SK-N-SH treated with all-trans-retinoic acid at 6 μM for 48 hours (cell line): Measurements from ENCODE around the gene ECE2.

Experiments used
- ATAC-seq: fragments of 200-7000 bp; cut with Tn5 transposase; 3 replicates; pipeline ENCODE4 v1.9.1; 2020; ENCODE audit warnings: mild to moderate bottlenecking, moderate library complexity
- ARNTL ChIP-seq: fragments of 450-650 bp; formaldehyde crosslinking; IDR thresholded peaks from 2 replicates; pipeline ENCODE4 v1.5.0; 2020; ENCODE audit warnings: low read depth, mild to moderate bottlenecking, moderate library complexity, borderline replicate concordance
- BACH2 ChIP-seq: fragments of 250-450 bp; sonication (Bioruptor Pico); IDR thresholded peaks from 2 replicates; pipeline ENCODE4 v1.9.0; 2021; ENCODE audit warnings: mild to moderate bottlenecking, borderline replicate concordance
- ESRRG ChIP-seq: fragments of 250-450 bp; sonication (Bioruptor Pico); IDR thresholded peaks from 2 replicates; pipeline ENCODE4 v1.6.1; 2021; ENCODE audit warnings: mild to moderate bottlenecking
- GLIS3 ChIP-seq: fragments of 250-450 bp; sonication (Bioruptor Pico); IDR thresholded peaks from 2 replicates; pipeline ENCODE4 v1.5.0; 2020; ENCODE audit warnings: mild to moderate bottlenecking, moderate library complexity
- ISL1 ChIP-seq: fragments of 250-450 bp; sonication (Bioruptor Pico); IDR thresholded peaks from 2 replicates; pipeline ENCODE4 v2.1.2; 2022; ENCODE audit warnings: mild to moderate bottlenecking, moderate library complexity
- PPARA ChIP-seq: fragments of 250-450 bp; sonication (Bioruptor Pico); IDR thresholded peaks from 2 replicates; pipeline ENCODE4 v1.5.0; 2020; ENCODE audit warnings: mild to moderate bottlenecking, borderline replicate concordance
- RARB ChIP-seq: fragments of 250-450 bp; sonication (Bioruptor Pico); IDR thresholded peaks from 2 replicates; pipeline ENCODE4 v1.8.0; 2021; ENCODE audit warnings: mild to moderate bottlenecking, moderate library complexity
- SNAI2 ChIP-seq: fragments of 250-450 bp; sonication (Bioruptor Pico); IDR thresholded peaks from 2 replicates; pipeline ENCODE4 v1.5.0; 2020; ENCODE audit warnings: mild to moderate bottlenecking, moderate library complexity
- TCF4 ChIP-seq: fragments of 250-450 bp; sonication (Bioruptor Pico); IDR thresholded peaks from 2 replicates; pipeline ENCODE4 v1.8.0; 2021; ENCODE audit warnings: mild to moderate bottlenecking, moderate library complexity, borderline replicate concordance
- TOX ChIP-seq: fragments of 250-450 bp; sonication (Bioruptor Pico); IDR thresholded peaks from 2 replicates; pipeline ENCODE4 v1.8.0; 2021; ENCODE audit warnings: mild to moderate bottlenecking, moderate library complexity, borderline replicate concordance
- ZC3H10 ChIP-seq: fragments of 250-450 bp; sonication (Bioruptor Pico); IDR thresholded peaks from 2 replicates; pipeline ENCODE4 v1.5.1; 2021; ENCODE audit warnings: mild to moderate bottlenecking, moderate library complexity
- ZFP3 ChIP-seq: fragments of 250-450 bp; sonication (Bioruptor Pico); IDR thresholded peaks from 2 replicates; pipeline ENCODE4 v1.5.0; 2020; ENCODE audit warnings: mild to moderate bottlenecking, moderate library complexity
- ZFP30 ChIP-seq: fragments of 450-650 bp; formaldehyde crosslinking; IDR thresholded peaks from 2 replicates; pipeline ENCODE4 v1.5.0; 2022; ENCODE audit warnings: mild to moderate bottlenecking, moderate library complexity
- ZNF565 ChIP-seq: fragments of 450-650 bp; formaldehyde crosslinking; conservative IDR thresholded peaks from 2 replicates; pipeline ENCODE4 v1.5.0; 2020; ENCODE audit warnings: low read depth, mild to moderate bottlenecking, moderate library complexity
- ZNF70 ChIP-seq: fragments of 450-650 bp; formaldehyde crosslinking; IDR thresholded peaks from 2 replicates; pipeline ENCODE4 v1.5.0; 2020; ENCODE audit warnings: mild to moderate bottlenecking, moderate library complexity
- TF ChIP-seq, protein P1 (sequence below): fragments of 250-450 bp; sonication (Bioruptor Pico); IDR thresholded peaks from 2 replicates; pipeline ENCODE4 v1.5.1; 2021; ENCODE audit warnings: mild to moderate bottlenecking, moderate library complexity
- TF ChIP-seq, protein P2 (sequence below): fragments of 250-450 bp; sonication (Bioruptor Pico); IDR thresholded peaks from 2 replicates; pipeline ENCODE4 v1.8.0; 2021; ENCODE audit warnings: low read depth, mild to moderate bottlenecking, moderate library complexity, borderline replicate concordance
- TF ChIP-seq, protein P3 (sequence below): fragments of 250-450 bp; sonication (Bioruptor Pico); IDR thresholded peaks from 2 replicates; pipeline ENCODE4 v1.5.0; 2020; ENCODE audit warnings: mild to moderate bottlenecking, moderate library complexity
- TF ChIP-seq, protein P4 (sequence below): fragments of 250-450 bp; sonication (Bioruptor Pico); IDR thresholded peaks from 2 replicates; pipeline ENCODE4 v1.5.1; 2020; ENCODE audit warnings: low read depth, mild to moderate bottlenecking, moderate library complexity

ECE2 gene

DNA sequence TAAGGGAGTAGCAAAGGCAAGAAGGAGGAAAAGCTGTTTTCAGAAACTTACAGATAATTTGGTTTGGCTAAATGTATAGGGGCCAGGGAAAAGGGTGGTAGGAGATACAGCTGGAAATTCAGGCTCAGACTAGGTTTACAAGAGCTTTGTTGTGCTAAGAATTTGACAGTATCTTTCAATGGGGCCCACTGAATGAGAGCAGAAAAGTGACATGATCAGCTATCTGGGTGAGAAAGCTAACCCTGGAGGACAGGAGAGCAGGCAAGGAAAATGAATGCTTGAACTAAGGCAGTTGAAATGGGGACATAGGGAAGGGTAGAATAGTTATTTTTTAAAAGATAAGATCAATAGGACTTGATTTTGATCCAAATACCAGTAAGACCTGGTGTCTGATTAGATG, 35.8 kb downstream of the ECE2 start:
- ATAC-seq: no peak
- TF ChIP-seq, protein P1, sequence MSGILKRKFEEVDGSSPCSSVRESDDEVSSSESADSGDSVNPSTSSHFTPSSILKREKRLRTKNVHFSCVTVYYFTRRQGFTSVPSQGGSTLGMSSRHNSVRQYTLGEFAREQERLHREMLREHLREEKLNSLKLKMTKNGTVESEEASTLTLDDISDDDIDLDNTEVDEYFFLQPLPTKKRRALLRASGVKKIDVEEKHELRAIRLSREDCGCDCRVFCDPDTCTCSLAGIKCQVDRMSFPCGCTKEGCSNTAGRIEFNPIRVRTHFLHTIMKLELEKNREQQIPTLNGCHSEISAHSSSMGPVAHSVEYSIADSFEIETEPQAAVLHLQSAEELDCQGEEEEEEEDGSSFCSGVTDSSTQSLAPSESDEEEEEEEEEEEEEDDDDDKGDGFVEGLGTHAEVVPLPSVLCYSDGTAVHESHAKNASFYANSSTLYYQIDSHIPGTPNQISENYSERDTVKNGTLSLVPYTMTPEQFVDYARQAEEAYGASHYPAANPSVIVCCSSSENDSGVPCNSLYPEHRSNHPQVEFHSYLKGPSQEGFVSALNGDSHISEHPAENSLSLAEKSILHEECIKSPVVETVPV (CRISPR knock-in tag): no peak
- TF ChIP-seq TOX (CRISPR knock-in tag) (no peak), ZNF70 (no peak), GLIS3 (CRISPR knock-in tag) (no peak), BACH2 (CRISPR knock-in tag) (no peak), ZNF565 (CRISPR knock-in tag) (no peak), ARNTL (CRISPR knock-in tag) (no peak), ZFP30 (CRISPR knock-in tag) (no peak), PPARA (no peak), SNAI2 (CRISPR knock-in tag) (no peak)
- TF ChIP-seq, protein P2, sequence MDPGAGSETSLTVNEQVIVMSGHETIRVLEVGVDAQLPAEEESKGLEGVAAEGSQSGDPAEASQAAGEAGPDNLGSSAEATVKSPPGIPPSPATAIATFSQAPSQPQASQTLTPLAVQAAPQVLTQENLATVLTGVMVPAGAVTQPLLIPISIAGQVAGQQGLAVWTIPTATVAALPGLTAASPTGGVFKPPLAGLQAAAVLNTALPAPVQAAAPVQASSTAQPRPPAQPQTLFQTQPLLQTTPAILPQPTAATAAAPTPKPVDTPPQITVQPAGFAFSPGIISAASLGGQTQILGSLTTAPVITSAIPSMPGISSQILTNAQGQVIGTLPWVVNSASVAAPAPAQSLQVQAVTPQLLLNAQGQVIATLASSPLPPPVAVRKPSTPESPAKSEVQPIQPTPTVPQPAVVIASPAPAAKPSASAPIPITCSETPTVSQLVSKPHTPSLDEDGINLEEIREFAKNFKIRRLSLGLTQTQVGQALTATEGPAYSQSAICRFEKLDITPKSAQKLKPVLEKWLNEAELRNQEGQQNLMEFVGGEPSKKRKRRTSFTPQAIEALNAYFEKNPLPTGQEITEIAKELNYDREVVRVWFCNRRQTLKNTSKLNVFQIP: no peak
- TF ChIP-seq, protein P3, sequence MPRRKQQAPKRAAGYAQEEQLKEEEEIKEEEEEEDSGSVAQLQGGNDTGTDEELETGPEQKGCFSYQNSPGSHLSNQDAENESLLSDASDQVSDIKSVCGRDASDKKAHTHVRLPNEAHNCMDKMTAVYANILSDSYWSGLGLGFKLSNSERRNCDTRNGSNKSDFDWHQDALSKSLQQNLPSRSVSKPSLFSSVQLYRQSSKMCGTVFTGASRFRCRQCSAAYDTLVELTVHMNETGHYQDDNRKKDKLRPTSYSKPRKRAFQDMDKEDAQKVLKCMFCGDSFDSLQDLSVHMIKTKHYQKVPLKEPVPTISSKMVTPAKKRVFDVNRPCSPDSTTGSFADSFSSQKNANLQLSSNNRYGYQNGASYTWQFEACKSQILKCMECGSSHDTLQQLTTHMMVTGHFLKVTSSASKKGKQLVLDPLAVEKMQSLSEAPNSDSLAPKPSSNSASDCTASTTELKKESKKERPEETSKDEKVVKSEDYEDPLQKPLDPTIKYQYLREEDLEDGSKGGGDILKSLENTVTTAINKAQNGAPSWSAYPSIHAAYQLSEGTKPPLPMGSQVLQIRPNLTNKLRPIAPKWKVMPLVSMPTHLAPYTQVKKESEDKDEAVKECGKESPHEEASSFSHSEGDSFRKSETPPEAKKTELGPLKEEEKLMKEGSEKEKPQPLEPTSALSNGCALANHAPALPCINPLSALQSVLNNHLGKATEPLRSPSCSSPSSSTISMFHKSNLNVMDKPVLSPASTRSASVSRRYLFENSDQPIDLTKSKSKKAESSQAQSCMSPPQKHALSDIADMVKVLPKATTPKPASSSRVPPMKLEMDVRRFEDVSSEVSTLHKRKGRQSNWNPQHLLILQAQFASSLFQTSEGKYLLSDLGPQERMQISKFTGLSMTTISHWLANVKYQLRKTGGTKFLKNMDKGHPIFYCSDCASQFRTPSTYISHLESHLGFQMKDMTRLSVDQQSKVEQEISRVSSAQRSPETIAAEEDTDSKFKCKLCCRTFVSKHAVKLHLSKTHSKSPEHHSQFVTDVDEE (CRISPR knock-in tag): no peak
- TF ChIP-seq, all 23 proteins: peak for 0

DNA sequence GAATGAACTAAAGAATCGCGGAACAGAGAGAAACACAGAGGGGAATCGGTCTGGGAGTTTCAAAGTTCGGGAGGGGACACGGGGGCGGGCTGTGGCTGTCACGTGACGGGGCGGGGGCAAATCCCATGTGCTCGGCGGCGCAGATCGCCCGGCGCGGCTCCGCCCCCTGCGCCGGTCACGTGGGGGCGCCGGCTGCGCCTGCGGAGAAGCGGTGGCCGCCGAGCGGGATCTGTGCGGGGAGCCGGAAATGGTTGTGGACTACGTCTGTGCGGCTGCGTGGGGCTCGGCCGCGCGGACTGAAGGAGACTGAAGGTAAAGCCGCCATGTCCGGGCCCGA, 38.5 kb downstream of the ECE2 start, which contains the start of gene EIF4G1:
Gene EIF4G1, plus strand, starts transcription at position 244 of the 337 bp plus-strand sequence. CDS start 1,191 bp downstream, outside the sequence.
- peak; percentile 85 for ATAC-seq
- TF ChIP-seq ARNTL (CRISPR knock-in tag) (0 out of 2 replicates have a peak, but pooled peaks have one; percentile 71), TOX (CRISPR knock-in tag) (no peak), ZFP30 (CRISPR knock-in tag) (no peak), RARB (CRISPR knock-in tag) (no peak), SNAI2 (CRISPR knock-in tag) (no peak), ISL1 (CRISPR knock-in tag) (no peak), ZFP3 (CRISPR knock-in tag) (no peak)
- TF ChIP-seq, protein P1 (CRISPR knock-in tag): no peak

DNA sequence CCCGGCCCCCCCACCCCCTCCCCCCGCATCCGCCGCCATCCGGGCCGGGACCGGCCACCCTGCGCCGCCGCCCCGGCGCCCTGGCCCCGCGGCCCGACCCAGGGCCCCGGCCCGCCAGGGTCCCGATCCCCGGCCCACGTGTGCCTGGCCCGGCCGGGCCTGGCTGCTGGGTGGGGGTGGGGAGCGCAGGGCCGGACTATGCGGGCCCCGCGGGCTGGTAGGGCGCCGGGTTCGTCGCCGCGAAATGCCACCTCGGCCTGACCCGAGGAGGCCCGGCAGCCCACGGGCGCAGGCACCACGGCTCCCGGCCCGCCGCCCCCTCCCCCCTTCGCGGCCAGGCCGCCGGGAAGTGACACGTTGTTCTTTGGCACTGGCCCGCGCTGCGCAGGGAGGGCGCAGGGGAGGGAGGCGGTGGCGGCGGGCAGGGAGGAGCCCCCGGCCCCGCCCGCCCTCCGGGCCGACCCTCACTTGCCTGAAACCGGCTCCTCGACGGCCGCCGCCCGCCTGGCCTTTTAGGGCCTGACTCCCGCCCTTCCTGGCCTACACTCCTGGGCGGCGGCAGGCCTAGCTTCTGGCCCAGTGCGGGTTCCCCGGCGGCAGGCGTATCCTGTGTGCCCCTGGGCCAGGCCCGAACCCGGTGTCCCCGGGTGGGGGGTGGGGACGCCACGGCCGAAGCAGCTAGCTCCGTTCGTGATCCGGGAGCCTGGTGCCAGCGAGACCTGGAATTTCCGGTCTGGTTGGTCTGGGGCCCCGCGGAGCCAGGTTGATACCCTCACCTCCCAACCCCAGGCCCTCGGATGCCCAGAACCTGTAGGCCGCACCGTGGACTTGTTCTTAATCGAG, 39.1 kb downstream of the ECE2 start:
- no peak for TF ChIP-seq ZNF70
- TF ChIP-seq ZC3H10 (CRISPR knock-in tag): no peak
- TF ChIP-seq, protein P4, sequence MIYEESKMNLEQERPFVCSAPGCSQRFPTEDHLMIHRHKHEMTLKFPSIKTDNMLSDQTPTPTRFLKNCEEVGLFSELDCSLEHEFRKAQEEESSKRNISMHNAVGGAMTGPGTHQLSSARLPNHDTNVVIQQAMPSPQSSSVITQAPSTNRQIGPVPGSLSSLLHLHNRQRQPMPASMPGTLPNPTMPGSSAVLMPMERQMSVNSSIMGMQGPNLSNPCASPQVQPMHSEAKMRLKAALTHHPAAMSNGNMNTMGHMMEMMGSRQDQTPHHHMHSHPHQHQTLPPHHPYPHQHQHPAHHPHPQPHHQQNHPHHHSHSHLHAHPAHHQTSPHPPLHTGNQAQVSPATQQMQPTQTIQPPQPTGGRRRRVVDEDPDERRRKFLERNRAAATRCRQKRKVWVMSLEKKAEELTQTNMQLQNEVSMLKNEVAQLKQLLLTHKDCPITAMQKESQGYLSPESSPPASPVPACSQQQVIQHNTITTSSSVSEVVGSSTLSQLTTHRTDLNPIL (CRISPR knock-in tag): no peak
- no peak for TF ChIP-seq PPARA
- TF ChIP-seq ZFP30 (CRISPR knock-in tag): no peak
- no peak for TF ChIP-seq TCF4 (CRISPR knock-in tag)
- TF ChIP-seq GLIS3 (CRISPR knock-in tag): no peak
- TF ChIP-seq, protein P1 (CRISPR knock-in tag): no peak
- TF ChIP-seq ARNTL (CRISPR knock-in tag): no peak
- TF ChIP-seq ESRRG (CRISPR knock-in tag): no peak
- peak; percentile 40 for ATAC-seq
